ENCODE data around the gene HLTF. TPM values are rescaled to one million over a fixed set of nuclear protein-coding genes. Genes with fewer than 3 reads are reported as not detected.

The HLTF gene
- total and polyA plus RNA-seq, 2 of the 13 experiments (the other 11 are each of a cell fraction or from before 2014, with no cell fraction given), result 12.0 to 22.9 TPM

DNA sequence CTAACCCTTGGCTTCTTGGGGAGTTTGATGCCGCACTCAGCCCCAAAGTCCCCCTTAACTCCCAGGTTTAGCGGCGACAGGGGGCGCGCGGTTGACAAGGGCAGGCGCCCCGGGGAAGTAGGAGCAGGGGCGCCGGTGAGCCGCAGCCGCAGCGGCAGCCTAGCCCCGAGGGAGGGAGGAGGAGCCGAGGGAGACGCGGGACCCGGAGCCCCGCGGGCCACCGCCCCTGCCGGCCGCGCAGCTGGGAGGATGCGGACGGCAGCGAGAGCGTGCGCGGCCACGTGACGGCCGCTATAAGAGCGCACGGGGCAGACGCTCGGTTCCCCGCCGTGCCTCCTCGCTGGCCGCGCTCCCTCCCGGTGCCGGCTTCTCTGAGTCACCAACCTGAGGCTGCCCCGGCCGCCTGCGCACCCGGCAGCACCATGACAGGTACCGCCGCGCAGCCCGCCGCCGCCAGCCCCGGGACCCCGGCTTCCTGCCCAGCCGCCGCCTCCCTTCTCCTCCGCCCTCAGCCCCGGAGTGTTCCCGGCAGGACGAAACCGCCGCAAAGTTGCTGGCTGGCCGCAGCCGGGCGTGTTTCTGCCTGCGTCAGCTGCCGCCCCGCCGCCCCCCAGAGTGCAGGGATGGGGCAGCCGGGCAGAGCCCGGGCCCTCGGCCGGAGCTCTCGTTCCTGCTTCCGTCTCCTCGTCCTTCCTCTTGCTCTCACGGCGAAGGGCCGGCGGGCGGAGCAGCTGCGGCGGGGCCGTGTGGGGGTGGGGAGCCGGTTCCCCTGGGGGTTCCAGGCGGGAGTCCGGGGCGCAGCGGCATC is 94.9 kb downstream of the HLTF start, which contains the start of gene GYG1 (continued):
- TF ChIP-seq, protein P1, sequence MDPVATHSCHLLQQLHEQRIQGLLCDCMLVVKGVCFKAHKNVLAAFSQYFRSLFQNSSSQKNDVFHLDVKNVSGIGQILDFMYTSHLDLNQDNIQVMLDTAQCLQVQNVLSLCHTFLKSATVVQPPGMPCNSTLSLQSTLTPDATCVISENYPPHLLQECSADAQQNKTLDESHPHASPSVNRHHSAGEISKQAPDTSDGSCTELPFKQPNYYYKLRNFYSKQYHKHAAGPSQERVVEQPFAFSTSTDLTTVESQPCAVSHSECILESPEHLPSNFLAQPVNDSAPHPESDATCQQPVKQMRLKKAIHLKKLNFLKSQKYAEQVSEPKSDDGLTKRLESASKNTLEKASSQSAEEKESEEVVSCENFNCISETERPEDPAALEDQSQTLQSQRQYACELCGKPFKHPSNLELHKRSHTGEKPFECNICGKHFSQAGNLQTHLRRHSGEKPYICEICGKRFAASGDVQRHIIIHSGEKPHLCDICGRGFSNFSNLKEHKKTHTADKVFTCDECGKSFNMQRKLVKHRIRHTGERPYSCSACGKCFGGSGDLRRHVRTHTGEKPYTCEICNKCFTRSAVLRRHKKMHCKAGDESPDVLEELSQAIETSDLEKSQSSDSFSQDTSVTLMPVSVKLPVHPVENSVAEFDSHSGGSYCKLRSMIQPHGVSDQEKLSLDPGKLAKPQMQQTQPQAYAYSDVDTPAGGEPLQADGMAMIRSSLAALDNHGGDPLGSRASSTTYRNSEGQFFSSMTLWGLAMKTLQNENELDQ (CRISPR knock-in tag; IDR thresholded peaks at IDR 0.05; ENCODE audit: borderline replicate concordance), result no peak
- TF ChIP-seq ZFP90 (CRISPR knock-in tag; IDR thresholded peaks at IDR 0.05; ENCODE audit: borderline replicate concordance) (peak; percentile 51; the same call in 1 of the 2 replicates), ZNF331 (CRISPR knock-in tag; IDR thresholded peaks at IDR 0.05) (peak; percentile 18; the same call in 1 of the 2 replicates), YEATS4 (CRISPR knock-in tag; IDR thresholded peaks at IDR 0.05; ENCODE audit: borderline replicate concordance) (peak; percentile 81), ZSCAN22 (CRISPR knock-in tag; IDR thresholded peaks at IDR 0.05) (no peak), ZNF563 (CRISPR knock-in tag; IDR thresholded peaks at IDR 0.05) (peak; percentile 56; the same call in 1 of the 2 replicates), ZNF20 (CRISPR knock-in tag; IDR thresholded peaks at IDR 0.05) (no peak), ZNF749 (CRISPR knock-in tag; IDR thresholded peaks at IDR 0.05; ENCODE audit: borderline replicate concordance) (peak; percentile 77; the same call in 1 of the 2 replicates), PHF8 (CRISPR knock-in tag; IDR thresholded peaks at IDR 0.05) (no peak; the same call in 1 of the 2 replicates), PRMT3 (CRISPR knock-in tag; IDR thresholded peaks at IDR 0.05; ENCODE audit: borderline replicate concordance, low read depth) (no peak), IKZF4 (CRISPR knock-in tag; IDR thresholded peaks at IDR 0.05; ENCODE audit: borderline replicate concordance, low read depth, not compliant biosample characterization) (no peak), ZNF746 (CRISPR knock-in tag; IDR thresholded peaks at IDR 0.05) (peak; percentile 52; the same call in 1 of the 2 replicates), CHD2 (IDR thresholded peaks at IDR 0.05; ENCODE audit: low read depth, low read length) (no peak), NFKB2 (CRISPR knock-in tag; IDR thresholded peaks at IDR 0.05; ENCODE audit: borderline replicate concordance) (peak; percentile 79; the same call in 1 of the 2 replicates), ZNF781 (CRISPR knock-in tag; IDR thresholded peaks at IDR 0.05; ENCODE audit: borderline replicate concordance, not compliant biosample characterization) (no peak), RAD21 (CRISPR knock-in tag; IDR thresholded peaks at IDR 0.05) (peak; percentile 61), ZNF484 (CRISPR knock-in tag; IDR thresholded peaks at IDR 0.05; ENCODE audit: borderline replicate concordance, low read depth) (no peak)
- TF ChIP-seq, protein P2, sequence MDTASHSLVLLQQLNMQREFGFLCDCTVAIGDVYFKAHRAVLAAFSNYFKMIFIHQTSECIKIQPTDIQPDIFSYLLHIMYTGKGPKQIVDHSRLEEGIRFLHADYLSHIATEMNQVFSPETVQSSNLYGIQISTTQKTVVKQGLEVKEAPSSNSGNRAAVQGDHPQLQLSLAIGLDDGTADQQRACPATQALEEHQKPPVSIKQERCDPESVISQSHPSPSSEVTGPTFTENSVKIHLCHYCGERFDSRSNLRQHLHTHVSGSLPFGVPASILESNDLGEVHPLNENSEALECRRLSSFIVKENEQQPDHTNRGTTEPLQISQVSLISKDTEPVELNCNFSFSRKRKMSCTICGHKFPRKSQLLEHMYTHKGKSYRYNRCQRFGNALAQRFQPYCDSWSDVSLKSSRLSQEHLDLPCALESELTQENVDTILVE (CRISPR knock-in tag; IDR thresholded peaks at IDR 0.05), result peak; percentile 63; the same call in 1 of the 2 replicates
- TF ChIP-seq, protein P3, sequence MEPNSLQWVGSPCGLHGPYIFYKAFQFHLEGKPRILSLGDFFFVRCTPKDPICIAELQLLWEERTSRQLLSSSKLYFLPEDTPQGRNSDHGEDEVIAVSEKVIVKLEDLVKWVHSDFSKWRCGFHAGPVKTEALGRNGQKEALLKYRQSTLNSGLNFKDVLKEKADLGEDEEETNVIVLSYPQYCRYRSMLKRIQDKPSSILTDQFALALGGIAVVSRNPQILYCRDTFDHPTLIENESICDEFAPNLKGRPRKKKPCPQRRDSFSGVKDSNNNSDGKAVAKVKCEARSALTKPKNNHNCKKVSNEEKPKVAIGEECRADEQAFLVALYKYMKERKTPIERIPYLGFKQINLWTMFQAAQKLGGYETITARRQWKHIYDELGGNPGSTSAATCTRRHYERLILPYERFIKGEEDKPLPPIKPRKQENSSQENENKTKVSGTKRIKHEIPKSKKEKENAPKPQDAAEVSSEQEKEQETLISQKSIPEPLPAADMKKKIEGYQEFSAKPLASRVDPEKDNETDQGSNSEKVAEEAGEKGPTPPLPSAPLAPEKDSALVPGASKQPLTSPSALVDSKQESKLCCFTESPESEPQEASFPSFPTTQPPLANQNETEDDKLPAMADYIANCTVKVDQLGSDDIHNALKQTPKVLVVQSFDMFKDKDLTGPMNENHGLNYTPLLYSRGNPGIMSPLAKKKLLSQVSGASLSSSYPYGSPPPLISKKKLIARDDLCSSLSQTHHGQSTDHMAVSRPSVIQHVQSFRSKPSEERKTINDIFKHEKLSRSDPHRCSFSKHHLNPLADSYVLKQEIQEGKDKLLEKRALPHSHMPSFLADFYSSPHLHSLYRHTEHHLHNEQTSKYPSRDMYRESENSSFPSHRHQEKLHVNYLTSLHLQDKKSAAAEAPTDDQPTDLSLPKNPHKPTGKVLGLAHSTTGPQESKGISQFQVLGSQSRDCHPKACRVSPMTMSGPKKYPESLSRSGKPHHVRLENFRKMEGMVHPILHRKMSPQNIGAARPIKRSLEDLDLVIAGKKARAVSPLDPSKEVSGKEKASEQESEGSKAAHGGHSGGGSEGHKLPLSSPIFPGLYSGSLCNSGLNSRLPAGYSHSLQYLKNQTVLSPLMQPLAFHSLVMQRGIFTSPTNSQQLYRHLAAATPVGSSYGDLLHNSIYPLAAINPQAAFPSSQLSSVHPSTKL (CRISPR knock-in tag; IDR thresholded peaks at IDR 0.05), result peak; percentile 52; the same call in 1 of the 2 replicates
- TF ChIP-seq, protein P4, sequence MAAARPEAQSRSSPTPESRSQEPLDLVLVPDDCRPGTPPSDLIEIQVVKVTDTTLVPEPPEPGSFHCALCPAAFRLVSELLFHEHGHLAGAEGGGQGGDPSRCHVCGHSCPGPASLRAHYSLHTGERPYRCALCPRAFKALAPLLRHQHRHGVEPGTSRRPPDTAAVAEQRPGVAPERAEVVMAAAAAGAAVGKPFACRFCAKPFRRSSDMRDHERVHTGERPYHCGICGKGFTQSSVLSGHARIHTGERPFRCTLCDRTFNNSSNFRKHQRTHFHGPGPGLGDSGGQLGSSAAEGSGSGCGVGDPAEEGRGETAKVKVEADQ (CRISPR knock-in tag; IDR thresholded peaks at IDR 0.05; ENCODE audit: borderline replicate concordance), result no peak; the same call in 1 of the 2 replicates
